Cardiac fibroblast (primary cell): ENCODE results near the gene CLVS2.

ENCODE experiments used
- DNase-seq, 2 donors: peaks; one replicate each; pipeline versions ENCODE4 v3.0.0 to v3.0.0-alpha.2; 2010; ENCODE audit warnings: low read depth in 2 of 2
- H3K4me3 ChIP-seq, 2 donors: replicated peaks in 1 of 2; 1 replicate in 1 of 2; 2 replicates in 1 of 2; pipeline ENCODE4 v1.5.1; 2011; ENCODE audit warnings: low read depth in 2 of 2, low read length in 2 of 2, mild to moderate bottlenecking in 2 of 2, moderate library complexity in 1 of 2
- TF ChIP-seq, protein P1 (sequence below): IDR thresholded peaks from one replicate; pipeline ENCODE4 v1.5.1; 2011; ENCODE audit warnings: low read depth, mild to moderate bottlenecking, low read length, inconsistent platforms

The CLVS2 gene

DNA sequence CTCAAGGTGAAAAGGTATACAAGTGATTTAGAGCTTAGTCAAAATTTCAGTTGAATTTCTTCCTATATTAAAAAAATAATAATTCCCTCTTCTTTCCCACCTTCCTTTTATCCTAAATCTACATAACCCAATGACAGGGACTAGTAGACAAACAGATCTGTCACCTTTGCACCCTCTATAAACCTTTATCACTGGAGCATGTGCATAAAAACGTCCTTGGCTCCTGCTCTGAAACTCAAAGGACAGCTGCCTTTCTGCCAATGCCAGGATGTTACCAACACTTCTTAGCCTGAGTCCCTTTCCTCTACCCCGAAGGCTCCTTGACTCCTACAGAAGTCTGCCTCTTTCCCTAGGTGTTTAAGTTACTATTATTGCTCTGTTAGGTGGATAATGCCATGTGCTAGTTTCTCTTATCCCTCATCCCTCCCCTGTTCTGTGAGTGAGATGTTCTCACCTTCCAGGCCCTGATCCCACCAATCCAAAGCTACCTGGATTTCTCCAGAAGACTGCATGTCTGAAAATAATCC, 4.3 kb downstream of the CLVS2 start:
- no peak overlapping the region for H3K4me3 ChIP-seq
- DNase-seq: no peak
- TF ChIP-seq, protein P1, sequence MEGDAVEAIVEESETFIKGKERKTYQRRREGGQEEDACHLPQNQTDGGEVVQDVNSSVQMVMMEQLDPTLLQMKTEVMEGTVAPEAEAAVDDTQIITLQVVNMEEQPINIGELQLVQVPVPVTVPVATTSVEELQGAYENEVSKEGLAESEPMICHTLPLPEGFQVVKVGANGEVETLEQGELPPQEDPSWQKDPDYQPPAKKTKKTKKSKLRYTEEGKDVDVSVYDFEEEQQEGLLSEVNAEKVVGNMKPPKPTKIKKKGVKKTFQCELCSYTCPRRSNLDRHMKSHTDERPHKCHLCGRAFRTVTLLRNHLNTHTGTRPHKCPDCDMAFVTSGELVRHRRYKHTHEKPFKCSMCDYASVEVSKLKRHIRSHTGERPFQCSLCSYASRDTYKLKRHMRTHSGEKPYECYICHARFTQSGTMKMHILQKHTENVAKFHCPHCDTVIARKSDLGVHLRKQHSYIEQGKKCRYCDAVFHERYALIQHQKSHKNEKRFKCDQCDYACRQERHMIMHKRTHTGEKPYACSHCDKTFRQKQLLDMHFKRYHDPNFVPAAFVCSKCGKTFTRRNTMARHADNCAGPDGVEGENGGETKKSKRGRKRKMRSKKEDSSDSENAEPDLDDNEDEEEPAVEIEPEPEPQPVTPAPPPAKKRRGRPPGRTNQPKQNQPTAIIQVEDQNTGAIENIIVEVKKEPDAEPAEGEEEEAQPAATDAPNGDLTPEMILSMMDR: no peak

DNA sequence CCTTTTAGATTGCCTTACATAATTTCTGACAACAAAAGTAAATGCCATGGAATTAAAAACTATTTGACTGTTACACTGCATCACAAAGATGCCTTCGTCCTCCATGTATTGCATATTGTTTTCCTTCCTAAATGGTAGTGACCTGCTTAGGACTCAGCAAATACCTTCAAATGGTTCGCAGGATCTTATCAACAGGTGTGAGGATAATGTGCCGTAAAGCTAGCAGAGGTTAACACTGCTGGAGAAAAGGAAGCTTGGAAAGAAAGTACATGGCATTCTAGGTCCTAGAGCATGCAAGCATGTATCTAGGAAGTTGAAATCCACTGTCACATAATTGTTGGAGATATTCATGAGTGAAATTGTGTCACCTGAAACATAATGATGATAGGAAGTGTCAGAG, 5.5 kb downstream of the CLVS2 start:
- TF ChIP-seq, protein P1: no peak
- H3K4me3 ChIP-seq: no peak overlapping the region
- no peak for DNase-seq

DNA sequence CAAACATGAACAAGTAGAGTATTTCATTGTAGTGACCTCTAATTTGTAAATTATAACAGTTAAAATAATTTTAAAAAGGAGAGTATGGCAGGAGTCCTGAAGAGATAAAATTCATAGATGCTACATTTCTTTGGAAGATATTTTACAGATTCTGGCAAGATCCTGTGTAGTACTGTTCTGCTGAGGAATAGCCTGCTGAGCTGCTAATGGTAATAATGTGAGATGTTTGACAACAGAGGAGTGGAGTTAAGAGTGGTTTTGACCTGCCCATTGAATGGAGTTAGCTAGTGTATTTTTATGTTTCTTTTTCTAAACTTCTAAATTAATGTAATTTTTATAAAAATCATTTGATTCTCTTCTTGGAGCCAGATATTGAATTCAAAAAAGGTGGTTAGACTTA, 11.8 kb downstream of the CLVS2 start:
- DNase-seq: no peak
- TF ChIP-seq, protein P1: no peak
- H3K4me3 ChIP-seq: no peak overlapping the region

DNA sequence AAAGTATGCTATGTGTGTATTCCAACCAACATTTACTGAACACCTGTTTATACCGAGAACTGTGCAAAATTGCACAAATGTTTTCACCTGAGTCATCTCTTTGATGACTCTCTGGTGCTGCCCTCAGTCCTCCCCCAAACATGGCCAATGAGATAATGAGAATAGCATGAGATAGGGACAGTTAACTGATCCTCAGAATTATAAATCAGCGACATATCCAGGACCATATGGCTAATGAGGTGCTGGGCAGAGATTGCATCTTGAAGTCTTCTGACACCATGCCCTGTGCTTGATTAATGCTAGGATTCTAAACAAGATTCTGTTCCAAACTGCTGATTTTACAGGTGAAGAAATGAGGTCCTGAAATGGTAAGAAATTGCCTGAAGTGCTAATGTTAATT, 13.0 kb downstream of the CLVS2 start:
- DNase-seq: no peak
- TF ChIP-seq, protein P1: no peak
- H3K4me3 ChIP-seq: no peak overlapping the region

DNA sequence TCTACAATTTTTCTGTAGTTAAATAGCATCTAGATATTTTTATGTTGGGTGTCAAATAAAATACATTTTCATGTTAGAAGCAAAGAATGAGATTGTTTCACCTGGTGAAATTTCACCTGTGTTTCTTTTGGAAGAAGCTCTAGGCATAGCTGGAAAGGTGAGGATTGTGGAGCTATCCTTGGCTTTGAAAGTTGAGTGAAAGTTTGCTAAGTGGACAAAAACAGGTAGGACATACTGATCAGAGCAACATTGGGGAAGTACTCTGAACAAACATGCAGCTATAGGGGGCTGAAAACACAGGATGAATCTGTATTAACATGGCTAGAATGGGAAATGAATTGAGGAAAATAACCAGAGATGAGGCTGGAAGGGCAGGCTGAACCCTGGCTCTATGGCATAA, 18.8 kb downstream of the CLVS2 start:
- DNase-seq: no peak
- H3K4me3 ChIP-seq: no peak overlapping the region
- TF ChIP-seq, protein P1: no peak

DNA sequence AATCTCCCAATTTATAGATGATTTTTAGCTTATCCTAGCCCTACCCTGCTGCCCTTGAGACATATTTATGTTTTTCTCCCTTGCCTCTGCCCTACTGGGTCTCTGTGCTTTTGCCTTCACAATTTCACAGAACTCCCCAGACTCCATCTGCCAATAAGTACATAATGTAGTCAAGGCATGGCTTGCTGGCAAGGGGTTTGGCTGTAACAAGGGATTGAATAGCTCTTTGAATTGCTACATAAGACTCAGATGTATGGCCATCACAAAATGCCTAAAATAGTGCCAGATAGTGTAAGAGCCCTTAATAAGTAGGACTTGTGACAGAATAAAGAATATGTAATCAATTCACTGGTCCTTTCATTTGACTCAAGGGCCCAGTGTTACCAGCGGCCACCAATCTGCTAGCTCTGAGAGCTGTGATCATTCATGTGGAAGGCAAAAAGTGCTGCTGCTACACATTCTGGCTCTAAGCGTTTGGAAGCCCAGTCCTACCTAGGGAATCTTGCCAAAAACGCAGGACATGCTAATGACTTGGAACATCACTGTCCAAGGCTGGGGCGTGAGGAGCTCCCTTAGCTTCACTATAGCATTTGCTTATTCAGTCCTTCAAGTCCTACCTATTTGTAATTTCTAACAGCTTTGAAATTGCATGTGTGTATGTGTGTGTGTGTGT, 20.5 kb downstream of the CLVS2 start:
- TF ChIP-seq, protein P1: no peak
- no peak overlapping the region for H3K4me3 ChIP-seq
- no peak for DNase-seq
